DND-41 (cell line): ENCODE data around the gene TCERG1L.

Experiments used
- ATAC-seq: fragments of 200-7000 bp; cut with Tn5 transposase; 3 replicates; pipeline ENCODE4 v1.9.1; 2021; ENCODE audit warnings: low read depth; ENCODE audit not compliant: insufficient read depth
- DNase-seq: peaks from one replicate; pipeline ENCODE4 v3.0.0-alpha.2; 2020
- H2AFZ ChIP-seq: 2 replicates; pipeline ENCODE4 v1.6.0; 2012; ENCODE audit warnings: low read depth, low read length
- H3K27ac ChIP-seq: 2 replicates; pipeline ENCODE4 v1.5.1; 2012; ENCODE audit warnings: low read length, inconsistent platforms
- H3K27me3 ChIP-seq: fragments of 200-600 bp; sonication (generic); 2 replicates; pipeline ENCODE4 v1.6.0; 2012; ENCODE audit warnings: low read length, mild to moderate bottlenecking, inconsistent platforms; ENCODE audit not compliant: insufficient read depth, poor library complexity
- H3K36me3 ChIP-seq: 2 replicates; pipeline ENCODE4 v1.5.1; 2012; ENCODE audit warnings: low read length, inconsistent platforms; ENCODE audit not compliant: insufficient read depth
- H3K4me1 ChIP-seq: 2 replicates; pipeline ENCODE4 v1.5.1; 2012; ENCODE audit warnings: mild to moderate bottlenecking, low read length; ENCODE audit not compliant: insufficient read depth
- H3K4me2 ChIP-seq: 2 replicates; pipeline ENCODE4 v1.6.0; 2012; ENCODE audit warnings: mild to moderate bottlenecking, moderate library complexity, low read length, inconsistent platforms; ENCODE audit not compliant: insufficient read depth
- H3K4me3 ChIP-seq, 2 experiments: fragments of 200-600 bp in 1 of 2; shearing (Covaris generic) in 1 of 2; 2 replicates each; pipeline ENCODE4 v1.5.1; 2012 to 2016; ENCODE audit warnings: inconsistent platforms in 2 of 2, low read length in 2 of 2, mild to moderate bottlenecking in 2 of 2, low read depth in 1 of 2, moderate library complexity in 1 of 2
- H3K79me2 ChIP-seq: 2 replicates; pipeline ENCODE4 v1.6.0; 2012; ENCODE audit warnings: low read length, inconsistent platforms; ENCODE audit not compliant: insufficient read depth
- H3K9ac ChIP-seq: 2 replicates; pipeline ENCODE4 v1.6.0; 2012; ENCODE audit warnings: low read depth, mild to moderate bottlenecking, inconsistent platforms, low read length, moderate library complexity
- H3K9me3 ChIP-seq: 2 replicates; pipeline ENCODE4 v1.5.1; 2012; ENCODE audit warnings: low read length, moderate library complexity, mild to moderate bottlenecking, inconsistent platforms; ENCODE audit not compliant: insufficient read depth, severe bottlenecking
- H4K20me1 ChIP-seq: 2 replicates; pipeline ENCODE4 v1.6.0; 2012; ENCODE audit warnings: low read length; ENCODE audit not compliant: insufficient read depth
- EZH2 ChIP-seq: IDR thresholded peaks from 3 replicates; pipeline ENCODE4 v1.6.1; 2012; ENCODE audit warnings: borderline replicate concordance, low read depth, mild to moderate bottlenecking, moderate library complexity, low read length, inconsistent platforms; ENCODE audit not compliant: severe bottlenecking
- TF ChIP-seq, protein P1 (sequence below): IDR thresholded peaks from 2 replicates; pipeline ENCODE4 v1.5.1; 2012; ENCODE audit warnings: borderline replicate concordance, low read length, moderate library complexity, mild to moderate bottlenecking; ENCODE audit not compliant: poor library complexity, severe bottlenecking; ENCODE audit errors: extremely low read depth

The TCERG1L gene

GRCh38 chr10:131090761-131091661, 220.5 kb downstream of the TCERG1L start:
- Histone ChIP-seq H3K4me3 (no peak overlapping the region), H2AFZ (no peak overlapping the region), H3K4me1 (peaks cover 15% of the 10 kb centered on the region), H3K9ac (no peak overlapping the region), H3K27me3 (no peaks in the 10 kb centered on the region), H3K36me3 (no peaks in the 10 kb centered on the region), H3K4me2 (no peak overlapping the region), H3K79me2 (no peaks in the 10 kb centered on the region), H4K20me1 (no peaks in the 10 kb centered on the region), H3K27ac (no peak overlapping the region), H3K9me3 (no peaks in the 10 kb centered on the region)
- ATAC-seq: peak; percentile 76
- peak; percentile 66 for DNase-seq
- no peak for TF ChIP-seq EZH2
- TF ChIP-seq, protein P1, sequence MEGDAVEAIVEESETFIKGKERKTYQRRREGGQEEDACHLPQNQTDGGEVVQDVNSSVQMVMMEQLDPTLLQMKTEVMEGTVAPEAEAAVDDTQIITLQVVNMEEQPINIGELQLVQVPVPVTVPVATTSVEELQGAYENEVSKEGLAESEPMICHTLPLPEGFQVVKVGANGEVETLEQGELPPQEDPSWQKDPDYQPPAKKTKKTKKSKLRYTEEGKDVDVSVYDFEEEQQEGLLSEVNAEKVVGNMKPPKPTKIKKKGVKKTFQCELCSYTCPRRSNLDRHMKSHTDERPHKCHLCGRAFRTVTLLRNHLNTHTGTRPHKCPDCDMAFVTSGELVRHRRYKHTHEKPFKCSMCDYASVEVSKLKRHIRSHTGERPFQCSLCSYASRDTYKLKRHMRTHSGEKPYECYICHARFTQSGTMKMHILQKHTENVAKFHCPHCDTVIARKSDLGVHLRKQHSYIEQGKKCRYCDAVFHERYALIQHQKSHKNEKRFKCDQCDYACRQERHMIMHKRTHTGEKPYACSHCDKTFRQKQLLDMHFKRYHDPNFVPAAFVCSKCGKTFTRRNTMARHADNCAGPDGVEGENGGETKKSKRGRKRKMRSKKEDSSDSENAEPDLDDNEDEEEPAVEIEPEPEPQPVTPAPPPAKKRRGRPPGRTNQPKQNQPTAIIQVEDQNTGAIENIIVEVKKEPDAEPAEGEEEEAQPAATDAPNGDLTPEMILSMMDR: no peak

- Histone ChIP-seq H3K27ac (no peak overlapping the region), H3K4me3 (no peak overlapping the region), H3K9me3 (no peaks in the 10 kb centered on the region), H4K20me1 (no peaks in the 10 kb centered on the region), H2AFZ (no peak overlapping the region), H3K4me1 (peaks cover 27% of the 10 kb centered on the region), H3K27me3 (no peaks in the 10 kb centered on the region), H3K9ac (no peak overlapping the region), H3K79me2 (no peaks in the 10 kb centered on the region), H3K36me3 (no peaks in the 10 kb centered on the region), H3K4me2 (no peak overlapping the region)
- TF ChIP-seq, protein P1: no peak
- no peak for TF ChIP-seq EZH2
- ATAC-seq: no peak
- DNase-seq: no peak
Observed at GRCh38 chr10:131089861-131090260, 221.7 kb downstream of the TCERG1L start.

DNA sequence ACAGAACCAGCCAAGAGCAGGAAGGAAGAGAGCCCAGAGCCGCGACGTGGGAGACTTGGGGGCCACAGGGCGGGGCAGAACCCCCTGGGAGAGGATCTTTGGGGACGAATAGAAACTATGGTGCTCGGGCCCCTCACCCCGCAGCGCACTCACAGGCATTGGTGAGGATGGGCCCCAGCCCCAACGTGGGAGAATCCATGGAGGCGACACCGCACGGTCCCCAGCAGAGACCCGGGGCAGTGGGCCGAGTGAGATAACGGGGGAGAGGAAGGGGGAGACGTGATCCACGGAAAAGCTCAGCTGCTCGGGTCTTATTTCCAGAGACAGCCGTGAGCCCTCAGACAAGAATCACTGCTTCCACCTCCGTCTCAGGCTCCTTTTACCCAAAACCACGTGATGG, 222.4 kb downstream of the TCERG1L start:
- no peak overlapping the region for H3K27ac ChIP-seq
- no peaks in the 10 kb centered on the region for H4K20me1 ChIP-seq
- no peak for TF ChIP-seq EZH2
- TF ChIP-seq, protein P1: no peak
- DNase-seq (no peak), ATAC-seq (no peak)
- peaks cover 34% of the 10 kb centered on the region for H3K4me1 ChIP-seq
- no peaks in the 10 kb centered on the region for H3K9me3 ChIP-seq
- no peaks in the 10 kb centered on the region for H3K79me2 ChIP-seq
- no peak overlapping the region for H2AFZ ChIP-seq
- H3K4me3 ChIP-seq: no peak overlapping the region
- no peaks in the 10 kb centered on the region for H3K27me3 ChIP-seq
- no peaks in the 10 kb centered on the region for H3K36me3 ChIP-seq
- no peak overlapping the region for H3K9ac ChIP-seq
- H3K4me2 ChIP-seq: no peak overlapping the region

DNA sequence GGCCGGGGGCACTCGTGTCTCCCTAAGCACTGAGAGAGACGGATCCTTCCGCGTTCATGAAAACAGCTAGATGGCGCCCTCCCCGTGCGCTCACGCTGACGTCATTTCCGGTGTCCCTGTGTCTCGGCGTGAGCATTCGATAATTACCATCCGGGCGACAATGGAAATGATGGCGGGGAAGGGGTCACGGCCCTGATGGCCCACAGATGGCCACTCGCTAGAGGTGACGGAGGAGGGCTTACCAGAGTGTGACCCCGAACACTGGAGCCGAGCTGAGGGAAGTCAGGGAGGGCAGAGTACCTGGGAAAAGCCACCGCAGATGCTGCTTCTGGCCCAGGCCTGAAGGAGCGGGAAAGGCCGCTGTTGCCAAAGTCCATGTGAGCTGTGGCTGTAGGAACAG, 222.9 kb downstream of the TCERG1L start:
- Histone ChIP-seq H3K4me1 (peaks cover 39% of the 10 kb centered on the region), H3K27me3 (no peaks in the 10 kb centered on the region), H3K79me2 (no peaks in the 10 kb centered on the region), H3K4me3 (no peak overlapping the region), H3K9ac (no peak overlapping the region), H3K36me3 (no peaks in the 10 kb centered on the region), H3K27ac (no peak overlapping the region), H3K4me2 (no peak overlapping the region), H3K9me3 (no peaks in the 10 kb centered on the region), H4K20me1 (no peaks in the 10 kb centered on the region), H2AFZ (no peak overlapping the region)
- ATAC-seq: no peak
- DNase-seq: no peak
- TF ChIP-seq, protein P1: peak; percentile 42
- TF ChIP-seq EZH2: no peak
